ENCODE measurements around the gene CXADR.
A peak's percentile ranks its signal among the peaks of the same experiment; 100 is the strongest.
"Not testable (repeated sequence)": the region's sequence is repeated elsewhere in the genome, so short reads cannot be mapped to it uniquely, and the experiment has no call there.

The CXADR gene

DNA sequence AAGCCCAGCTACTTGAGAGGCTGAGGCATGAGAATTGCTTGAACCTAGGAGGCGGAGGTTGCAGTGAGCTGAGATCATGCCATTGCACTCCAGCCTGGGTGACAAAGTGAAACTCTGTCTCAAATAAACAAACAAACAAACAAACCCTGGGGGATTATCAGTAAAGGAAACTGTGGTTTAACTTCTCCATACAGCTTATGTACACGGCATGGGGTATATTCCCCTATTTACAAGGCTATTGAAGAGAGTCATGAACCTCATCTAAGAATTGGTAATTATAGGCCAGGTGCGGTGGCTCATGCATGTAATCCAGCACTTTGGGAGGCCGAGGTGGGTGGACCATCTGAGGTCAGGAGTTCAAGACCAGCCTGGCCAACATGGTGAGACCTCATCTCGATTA lies 9.9 kb upstream of the CXADR start:
- DNase-seq (ENCODE audit: low spot score): not testable (repeated sequence)

DNA sequence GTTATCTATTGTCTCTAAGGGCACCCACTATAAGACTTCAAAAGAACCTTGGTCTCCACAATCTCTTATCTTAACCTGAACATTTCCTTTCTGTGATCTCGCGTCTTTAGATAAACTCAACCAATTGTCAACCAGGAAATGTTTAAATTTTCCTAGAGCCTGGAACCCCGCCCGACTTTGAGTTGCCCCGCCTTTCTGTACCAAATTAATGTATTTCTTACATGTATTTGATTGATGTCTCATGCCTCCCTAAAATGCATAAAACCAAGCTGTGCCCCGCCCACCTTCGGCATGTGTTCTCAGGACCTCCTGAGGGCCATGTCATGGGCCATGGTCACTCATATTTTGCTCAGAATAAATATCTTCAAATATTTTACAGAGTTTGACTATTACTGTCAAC lies 5.9 kb upstream of the CXADR start:
- no peak for DNase-seq (ENCODE audit: low spot score)

DNA sequence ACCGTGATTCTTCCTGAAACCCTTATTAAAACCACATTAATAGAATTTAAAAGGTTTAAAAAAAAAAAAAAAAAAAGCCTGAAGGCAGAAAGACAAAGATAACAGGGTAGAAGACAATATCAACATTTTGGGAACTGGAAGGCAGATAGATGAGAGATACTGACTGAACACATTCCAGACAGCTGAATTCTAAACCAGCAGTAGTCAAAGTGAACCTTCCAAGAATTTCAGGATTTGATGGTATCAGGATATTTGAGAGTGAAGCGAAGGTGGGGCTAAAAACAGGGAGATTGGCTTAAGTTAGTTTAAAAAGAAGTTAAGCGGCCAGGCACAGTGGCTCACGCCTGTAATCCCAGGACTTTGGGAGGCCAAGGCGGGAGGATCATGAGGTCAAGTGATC lies 5.3 kb upstream of the CXADR start:
- no peak for DNase-seq (ENCODE audit: low spot score)

DNA sequence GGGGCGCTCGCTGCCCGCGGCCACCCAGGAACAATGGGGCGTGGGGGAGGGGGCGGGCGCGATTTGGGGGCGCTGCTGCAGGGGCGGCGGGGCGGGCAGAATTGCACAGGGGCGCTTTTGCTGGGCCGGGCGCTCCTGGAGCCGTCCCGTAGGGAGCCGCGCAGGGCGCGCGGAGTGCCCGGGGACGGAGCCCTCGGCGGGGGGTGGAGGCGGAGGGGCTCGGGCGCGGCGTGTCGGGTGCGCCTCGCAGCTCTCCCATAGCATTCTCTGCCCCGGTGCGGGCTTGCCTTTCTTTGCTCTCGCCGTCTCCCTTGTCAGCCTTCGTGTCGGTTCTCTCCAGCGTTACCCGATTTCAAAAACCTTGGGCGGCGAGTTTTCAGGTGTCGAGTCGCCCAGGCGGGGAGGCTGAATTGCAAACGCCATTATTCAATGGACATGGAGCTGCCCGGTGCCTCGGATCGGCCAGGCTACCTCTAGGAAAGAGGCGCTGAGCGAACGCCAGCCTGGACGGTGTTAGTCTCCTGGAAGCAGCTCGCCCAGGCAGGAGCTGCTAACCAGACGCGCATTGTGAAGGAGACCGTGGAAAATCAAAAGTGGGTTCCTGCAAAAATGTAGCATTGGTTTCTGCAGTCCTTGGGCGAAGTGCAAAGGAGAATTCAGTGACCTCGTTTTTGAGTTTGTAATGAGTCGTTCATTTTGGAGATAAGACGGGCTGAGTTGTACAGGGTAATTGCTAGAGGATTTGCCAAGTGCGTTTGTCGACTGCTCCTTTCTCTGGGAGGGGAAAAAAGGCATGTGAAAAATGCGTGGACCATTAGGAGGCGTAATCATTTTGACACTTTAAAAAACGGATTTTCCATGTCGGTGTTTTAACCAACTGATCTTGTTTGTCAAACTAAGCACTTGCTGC lies 626 bp downstream of the CXADR start:
- peak; percentile 77 for DNase-seq (ENCODE audit: low spot score)

DNA sequence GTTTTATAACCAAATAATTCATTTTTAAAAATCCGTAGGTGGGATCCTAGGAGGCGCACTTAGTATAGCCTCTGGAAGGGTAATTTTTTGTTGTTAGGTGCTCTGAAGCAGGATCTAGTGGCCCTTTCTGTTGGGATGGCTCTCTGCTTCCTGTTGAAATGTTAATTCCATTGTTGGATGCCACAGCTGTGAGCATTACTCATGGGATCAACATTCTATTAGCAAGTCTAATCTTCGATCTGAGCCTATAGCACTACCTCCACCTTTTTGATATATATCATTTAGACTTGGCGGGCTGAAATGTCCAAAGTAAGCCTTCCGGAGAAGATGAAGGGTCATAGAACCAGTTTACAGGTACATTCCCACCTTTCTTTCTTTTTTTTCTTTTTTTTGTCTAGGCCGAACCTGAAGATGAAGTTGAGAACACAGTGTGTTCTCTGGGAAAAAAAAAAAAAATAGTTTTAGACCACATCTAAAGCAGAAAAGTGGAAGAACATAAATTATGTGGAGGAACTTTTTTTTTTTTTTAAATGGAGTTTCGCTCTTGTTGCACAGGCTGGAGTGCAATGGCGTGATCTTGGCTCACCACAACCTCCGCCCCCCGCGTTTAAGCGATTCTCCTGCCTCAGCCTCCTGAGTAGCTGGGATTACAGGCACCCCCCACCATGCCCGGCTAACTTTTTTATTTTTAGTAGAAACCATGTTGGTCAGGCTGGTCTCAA lies 1.4 kb downstream of the CXADR start:
- DNase-seq (ENCODE audit: low spot score): peak; percentile 54

DNA sequence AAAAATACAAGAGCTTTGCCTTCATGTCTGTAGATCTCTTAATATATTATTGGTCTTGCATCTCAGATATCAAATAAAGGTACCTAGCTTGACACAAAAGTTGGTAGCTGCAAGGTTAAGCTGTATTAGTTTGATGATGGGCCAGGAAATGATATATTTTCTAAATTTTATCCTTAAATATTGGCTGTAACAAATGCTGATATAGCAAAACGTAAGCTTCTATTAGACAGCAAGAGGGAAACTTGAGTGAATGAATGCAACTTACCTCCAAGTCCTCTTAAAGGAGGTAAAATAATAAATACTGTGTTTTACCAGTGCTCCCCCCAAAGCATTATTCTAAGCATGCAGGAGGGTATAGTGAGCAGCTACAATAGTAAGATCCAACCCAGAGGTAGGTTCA lies 4.2 kb downstream of the CXADR start:
- DNase-seq (ENCODE audit: low spot score): not testable (repeated sequence)

DNA sequence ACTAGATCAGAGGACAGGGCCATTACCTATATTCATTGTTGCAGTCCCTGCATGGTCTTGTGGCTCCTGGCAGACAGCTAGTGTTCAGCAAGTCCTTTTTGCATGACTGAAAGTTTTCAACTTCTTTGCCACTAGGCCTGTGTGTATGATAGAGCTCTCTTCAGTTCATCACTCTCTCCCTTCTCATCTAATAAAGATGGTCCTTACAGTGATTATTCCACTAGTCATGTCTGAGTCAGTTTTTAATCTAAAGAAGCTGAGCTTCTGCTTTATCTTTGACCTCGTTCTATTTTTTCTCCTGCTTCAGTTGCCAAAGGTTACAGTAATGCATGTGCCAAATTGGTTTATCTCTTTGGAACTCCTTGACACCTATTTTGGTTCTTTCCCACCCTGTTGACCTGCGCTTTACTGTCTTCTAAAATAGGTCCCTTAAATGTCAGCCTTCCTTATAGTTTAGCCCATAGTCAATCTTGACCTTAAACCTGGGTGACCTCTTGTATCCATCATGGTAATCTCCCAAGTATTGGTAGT lies 6.4 kb downstream of the CXADR start:
- no peak for DNase-seq (ENCODE audit: low spot score)

DNA sequence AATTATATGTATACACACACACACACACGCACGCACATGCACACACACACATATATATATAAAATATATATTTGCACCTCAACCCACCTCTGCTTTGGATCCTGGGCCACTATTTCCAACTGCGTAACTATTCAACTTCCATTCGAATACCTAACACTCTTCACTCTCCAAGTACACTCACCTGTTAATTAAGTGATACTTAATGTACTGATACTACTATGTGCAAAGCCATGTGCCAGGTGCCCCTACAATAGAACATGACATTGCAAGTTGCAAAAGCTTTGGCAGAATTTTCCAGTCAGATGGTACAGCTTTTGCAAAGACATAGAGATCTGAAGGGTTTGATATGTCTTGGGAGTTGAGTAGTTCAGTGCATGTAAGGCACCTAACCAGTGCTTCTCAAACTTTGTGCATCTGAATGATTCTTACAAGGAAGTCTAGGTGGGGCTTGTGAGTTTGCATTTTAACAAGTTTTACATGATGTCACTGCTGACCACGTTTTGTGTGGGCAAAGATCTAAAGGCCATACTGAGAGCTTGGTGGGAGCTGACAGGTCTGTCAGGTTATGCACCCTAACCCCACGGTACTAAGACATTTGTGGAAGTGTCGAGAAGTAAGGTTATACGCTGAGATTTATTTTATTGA lies 7.2 kb downstream of the CXADR start:
- no peak for DNase-seq (ENCODE audit: low spot score)

DNA sequence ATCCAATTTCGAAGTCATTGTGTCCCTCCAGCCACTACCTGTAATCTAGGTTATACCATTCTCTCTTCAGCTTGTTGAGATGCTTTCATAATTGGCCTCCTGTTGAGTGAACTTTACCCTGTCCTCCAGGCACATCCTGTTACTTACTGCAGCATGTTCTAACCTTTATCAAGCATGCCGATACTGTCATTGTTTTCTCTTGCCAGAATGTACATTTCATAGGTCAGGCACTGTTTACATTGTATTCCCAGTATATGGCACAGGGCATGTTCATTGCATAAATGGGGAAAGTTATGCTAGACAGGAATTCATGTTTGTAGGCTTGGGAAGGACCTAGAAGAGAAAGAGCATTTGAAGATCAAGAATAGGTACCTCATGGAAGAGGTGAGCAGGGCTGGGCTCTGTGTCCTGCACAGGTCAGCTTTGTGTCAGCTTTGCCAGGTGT lies 10.2 kb downstream of the CXADR start:
- DNase-seq (ENCODE audit: low spot score): no peak

DNA sequence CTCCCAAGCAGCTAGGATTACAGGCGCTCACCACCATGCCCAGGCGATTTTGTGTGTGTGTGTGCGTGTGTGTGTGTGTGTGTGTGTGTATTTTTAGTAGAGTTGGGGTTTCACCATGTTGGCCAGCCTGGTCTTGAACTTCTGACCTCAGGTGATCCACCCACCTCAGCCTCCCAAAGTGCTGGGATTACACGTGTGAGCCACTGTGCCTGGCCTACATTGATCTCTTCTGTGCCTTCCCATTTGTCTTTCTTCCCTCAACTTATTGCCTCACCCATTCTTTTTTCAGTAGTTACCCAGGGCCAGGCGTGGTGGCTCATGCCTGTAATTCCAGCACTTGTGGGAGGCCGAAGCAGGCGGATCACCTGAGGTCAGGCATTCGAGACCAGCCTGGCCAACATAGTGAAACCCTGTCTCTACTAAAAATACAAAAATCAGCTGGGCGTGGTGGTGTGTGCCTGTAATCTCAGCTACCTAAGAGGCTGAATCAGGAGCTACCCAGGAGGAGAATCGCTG lies 11.2 kb downstream of the CXADR start:
- not testable (repeated sequence) for DNase-seq (ENCODE audit: low spot score)

DNA sequence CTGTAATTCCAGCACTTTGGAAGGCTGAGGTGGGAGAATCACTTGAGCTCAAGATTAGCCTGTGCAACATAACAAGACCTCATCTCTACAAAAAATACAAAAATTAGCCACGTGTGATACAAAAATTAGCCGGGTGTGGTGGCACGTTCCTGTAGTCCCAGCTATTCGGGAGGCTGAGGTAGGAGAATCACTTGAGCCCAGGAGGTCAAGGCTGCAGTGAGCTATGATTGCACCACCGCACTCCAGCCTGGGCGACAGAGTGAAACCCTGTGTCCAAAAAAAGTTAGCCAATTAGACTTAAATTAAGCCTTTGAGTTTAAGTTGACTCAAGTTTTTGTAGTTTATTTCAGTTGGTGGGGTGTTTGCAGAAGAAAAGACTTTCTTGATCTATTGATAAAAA lies 11.8 kb downstream of the CXADR start:
- no peak for DNase-seq (ENCODE audit: low spot score)

DNA sequence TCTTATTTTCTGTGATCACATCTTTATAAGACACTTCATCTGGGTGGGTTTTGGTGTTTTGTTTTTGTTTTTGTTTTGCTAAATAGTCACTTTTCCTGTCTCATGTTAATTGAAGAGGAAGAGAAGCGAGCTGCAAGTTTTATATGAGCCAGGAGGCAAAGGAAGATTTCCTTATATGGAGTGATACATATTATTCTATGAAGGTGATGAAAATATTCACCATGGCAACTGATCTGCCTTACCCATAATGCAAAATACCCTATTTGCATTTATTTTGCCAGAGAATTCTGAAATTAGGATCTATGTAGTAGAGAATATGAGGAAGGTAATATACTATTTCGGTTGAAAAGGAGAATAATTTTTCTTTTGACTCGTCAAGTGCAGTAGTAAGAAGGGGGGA lies 13.9 kb downstream of the CXADR start:
- no peak for DNase-seq (ENCODE audit: low spot score)

DNA sequence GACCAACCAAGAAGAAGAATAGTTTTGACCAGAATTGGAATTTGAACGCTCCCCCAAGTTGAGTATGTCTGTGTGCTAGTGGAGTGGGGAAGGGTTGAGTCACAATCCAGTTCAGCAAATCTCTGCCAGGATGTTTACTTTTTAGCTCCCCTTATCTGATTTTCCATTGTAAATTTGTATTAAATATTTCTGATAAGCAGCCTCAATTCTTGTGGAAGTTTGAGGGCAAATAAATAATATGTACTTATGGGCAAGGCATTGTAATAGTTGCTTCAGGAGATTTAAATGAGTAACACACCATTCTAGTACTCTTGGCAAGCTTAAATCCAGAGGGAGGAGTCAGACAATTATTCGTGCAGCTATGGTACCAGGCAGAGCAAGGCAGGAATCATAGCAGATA lies 14.4 kb downstream of the CXADR start:
- no peak for DNase-seq (ENCODE audit: low spot score)

DNA sequence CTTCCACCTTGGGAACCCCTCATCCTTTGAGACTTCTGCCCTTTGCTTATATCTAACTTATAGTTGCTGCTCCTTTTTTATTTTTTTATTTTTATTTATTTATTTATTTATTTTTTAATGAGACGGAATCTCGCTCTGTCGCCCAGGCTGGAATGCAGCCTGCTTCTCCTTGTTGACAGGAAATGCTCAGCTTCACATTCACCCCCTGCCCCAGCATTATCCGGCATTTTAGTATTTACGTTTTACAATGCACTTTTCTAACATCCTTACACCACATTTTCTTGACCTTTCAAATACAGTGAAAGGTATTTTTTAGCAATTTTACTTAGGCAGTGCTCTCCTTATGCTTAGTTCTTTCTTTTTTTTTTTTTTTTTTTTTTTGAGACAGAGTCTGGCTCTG lies 14.9 kb downstream of the CXADR start:
- no peak for DNase-seq (ENCODE audit: low spot score)

DNA sequence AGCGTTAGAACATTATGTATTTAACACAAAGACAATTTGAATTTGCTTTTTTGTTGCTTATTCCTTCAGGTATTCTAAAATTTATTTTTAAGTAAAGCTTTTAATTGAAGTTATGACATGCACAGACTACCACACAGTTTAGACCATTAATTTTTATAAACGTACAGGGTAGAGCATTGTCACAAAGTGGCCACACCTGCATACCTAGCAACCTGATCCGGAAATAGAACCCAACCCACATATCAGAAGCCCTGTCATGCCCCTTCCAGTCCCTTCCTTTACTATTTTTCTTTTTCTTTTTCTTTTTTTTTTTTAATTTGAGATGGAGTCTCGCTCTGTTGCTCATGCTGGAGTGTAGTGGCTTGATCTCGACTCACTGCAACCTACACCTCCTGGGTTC lies 16.8 kb downstream of the CXADR start:
- DNase-seq (ENCODE audit: low spot score): no peak

DNA sequence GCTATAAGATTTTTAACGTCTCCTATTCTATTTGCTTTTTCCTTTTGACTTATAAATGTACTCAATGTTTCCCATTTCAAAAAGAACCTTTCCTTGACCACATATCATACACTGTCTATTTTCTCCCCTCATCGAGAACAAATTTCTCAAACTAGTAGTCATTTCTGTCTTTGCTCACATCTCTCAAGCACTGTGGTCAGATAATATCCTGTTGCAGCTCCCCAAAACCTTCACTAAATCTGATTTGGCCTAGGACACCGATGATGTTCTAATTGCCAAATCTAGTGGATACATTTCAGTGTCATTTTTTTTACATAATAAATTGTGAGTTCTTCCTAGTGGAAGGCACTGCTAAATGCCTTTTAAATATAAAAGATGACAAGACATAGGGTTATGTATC lies 19.4 kb downstream of the CXADR start:
- no peak for DNase-seq (ENCODE audit: low spot score)

DNA sequence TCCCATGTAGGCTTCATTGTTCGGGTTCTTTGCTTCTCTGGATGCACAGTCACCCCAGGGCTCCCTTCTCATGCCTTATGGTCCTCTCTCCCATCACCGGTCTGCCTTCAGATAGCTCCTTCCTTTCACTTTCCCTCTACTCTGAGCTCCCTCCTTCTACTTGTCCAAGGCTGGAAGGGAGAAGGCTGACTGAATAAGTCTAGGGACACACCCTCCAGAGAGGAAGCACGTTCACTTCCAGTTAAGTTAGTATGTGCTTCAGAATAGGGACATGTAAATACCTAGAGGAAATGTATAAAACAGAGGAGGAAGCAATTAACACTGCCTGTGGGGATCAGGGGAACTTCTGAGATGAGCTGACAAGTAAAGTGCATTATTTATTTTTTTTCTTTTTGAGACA lies 23.5 kb downstream of the CXADR start:
- no peak for DNase-seq (ENCODE audit: low spot score)

DNA sequence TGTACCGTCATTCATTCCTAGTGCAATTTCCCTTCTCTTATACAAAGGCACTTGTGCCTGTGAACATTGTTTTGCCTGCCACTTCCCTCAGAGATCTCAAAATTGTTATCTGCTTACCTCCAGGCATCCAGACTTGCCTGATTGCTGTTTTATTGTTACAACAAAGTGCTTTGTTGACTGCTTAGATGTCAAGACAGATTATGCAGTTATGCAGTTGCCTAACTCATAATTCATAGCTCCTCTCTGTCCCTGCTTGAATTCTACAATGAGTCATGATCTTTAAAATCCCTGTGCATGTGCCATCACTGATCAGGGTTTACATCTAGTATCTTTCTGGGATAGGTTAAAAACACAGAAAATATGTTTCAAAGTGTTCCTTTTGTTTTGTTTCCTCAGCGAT lies 24.5 kb downstream of the CXADR start:
- DNase-seq (ENCODE audit: low spot score): no peak

DNA sequence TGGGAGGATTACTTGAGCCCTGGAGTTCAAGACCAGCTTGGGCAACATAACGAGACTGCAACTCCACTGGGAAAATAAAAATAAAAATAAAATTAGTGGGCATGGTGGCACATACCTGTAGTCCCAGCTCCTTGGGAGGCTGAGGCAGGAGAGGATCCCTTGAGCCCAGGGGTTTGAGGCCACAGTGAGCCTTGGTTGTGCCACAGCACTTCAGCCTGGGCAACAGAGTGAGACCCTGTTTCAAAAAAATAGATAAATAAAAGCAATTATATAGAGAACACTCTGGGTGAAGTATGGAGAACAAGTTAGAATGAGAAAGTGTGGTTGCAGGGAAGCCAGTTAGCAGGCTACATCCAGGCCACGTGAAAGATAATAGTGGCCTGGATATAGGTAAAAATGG lies 25.7 kb downstream of the CXADR start:
- no peak for DNase-seq (ENCODE audit: low spot score)

DNA sequence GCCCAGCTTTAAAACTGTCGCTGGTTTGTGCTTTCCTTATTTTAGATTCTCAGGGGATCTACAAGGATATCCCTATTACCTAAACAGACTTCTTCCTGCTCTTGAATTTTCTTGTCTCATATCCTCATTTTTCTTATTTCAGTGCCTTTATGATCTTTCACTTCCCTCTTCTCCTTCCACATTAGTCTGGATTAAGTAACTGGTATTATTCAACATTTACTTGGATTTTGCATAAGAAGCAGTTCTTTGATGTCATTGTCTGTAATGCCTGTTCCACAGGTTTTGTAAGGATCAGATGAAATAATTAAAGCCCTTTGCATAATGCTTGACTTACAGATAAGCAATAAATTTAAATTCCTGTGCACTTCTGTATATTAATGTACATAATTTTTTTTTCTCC lies 26.5 kb downstream of the CXADR start:
- DNase-seq (ENCODE audit: low spot score): peak; percentile 55

DNA sequence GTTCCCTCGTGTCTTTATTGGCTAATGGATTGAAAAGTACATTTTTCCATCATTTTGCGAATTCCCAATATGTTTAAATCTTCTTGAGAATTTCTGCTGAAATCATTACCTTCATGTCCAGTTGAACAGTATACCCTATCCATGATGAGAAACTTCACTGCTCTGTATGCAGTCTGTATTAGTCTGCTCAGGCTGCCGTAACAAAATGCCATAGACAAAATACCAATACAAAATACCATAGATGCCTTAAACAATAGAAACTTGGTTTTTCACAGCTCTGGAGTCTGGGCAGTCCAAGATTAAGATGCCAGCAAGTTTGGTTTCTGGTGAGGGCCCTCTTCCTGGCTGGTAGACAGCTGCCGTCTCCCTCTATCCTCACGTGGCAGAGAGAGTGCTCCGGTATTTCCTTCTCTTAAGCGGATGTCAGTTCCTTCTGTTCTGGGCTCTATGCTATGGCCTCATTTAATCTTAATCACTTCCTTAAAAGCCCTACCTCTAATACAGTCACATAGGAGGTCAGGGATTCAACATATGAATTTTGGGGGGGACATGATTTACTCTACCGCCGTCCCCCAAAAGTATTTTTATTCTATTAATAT lies 27.0 kb downstream of the CXADR start:
- DNase-seq (ENCODE audit: low spot score): no peak

DNA sequence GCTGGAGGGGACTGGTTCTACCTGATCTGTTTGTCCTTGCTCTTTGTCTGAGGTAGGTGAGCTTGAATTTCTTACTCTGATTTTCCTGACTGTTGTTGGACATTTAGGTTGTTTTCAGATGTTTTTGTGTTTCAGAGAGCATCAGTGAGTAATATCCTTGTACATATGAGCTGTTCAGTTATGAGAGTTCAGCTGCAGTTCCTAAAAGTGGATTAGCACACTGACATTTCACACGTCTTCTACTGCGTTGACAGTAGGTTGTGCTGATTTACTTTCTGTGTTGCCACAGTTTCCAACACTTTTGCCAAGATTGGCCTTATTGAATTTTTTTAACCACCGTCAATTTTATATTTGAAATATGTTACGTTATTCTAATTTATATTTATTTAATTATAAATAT lies 27.7 kb downstream of the CXADR start:
- DNase-seq (ENCODE audit: low spot score): no peak

Measured in pons (tissue), 1 donor.